ENCODE data around the gene MEX3A. TPM values are rescaled to one million over a fixed set of nuclear protein-coding genes. Genes with fewer than 3 reads are reported as not detected.

MEX3A gene
- total and polyA plus RNA-seq, 2 donors (not counting 3 experiments of a cell fraction or from before 2014, with no cell fraction given), result 20.2 to 23.6 TPM

- CTCF ChIA-PET, result no interaction called here
- Histone ChIP-seq H3K9ac (replicated peaks; ENCODE audit: extremely low read depth, insufficient read depth, low read length) (no peak overlapping the region), H3K79me2 (ENCODE audit: control insufficient read depth, insufficient read depth, low read length) (peaks cover 46% of the 10 kb centered on the region), H2AFZ (ENCODE audit: low read depth, low read length) (no peak overlapping the region), H3K27ac (ENCODE audit: insufficient read depth, low read depth, low read length) (no peak overlapping the region), H3K9me1 (replicated peaks; ENCODE audit: control insufficient read depth, extremely low read depth, insufficient read depth, low read length) (no peaks in the 10 kb centered on the region), H3K4me3 (replicated peaks in 1 of 3; ENCODE audit: insufficient read depth in 1 of 3, low read depth in 1 of 3, low read length in 3 of 3) (no peak overlapping the region), H3K9me3 (replicated peaks; ENCODE audit: control insufficient read depth, insufficient read depth, low read length) (no peaks in the 10 kb centered on the region), H3K4me1 (ENCODE audit: control insufficient read depth, extremely low read depth, insufficient read depth, low read length) (peaks cover 14% of the 10 kb centered on the region), H4K20me1 (replicated peaks; ENCODE audit: control insufficient read depth, extremely low read depth, insufficient read depth, low read length) (no peaks in the 10 kb centered on the region), H3K27me3 (ENCODE audit: control insufficient read depth in 2 of 2, insufficient read depth in 2 of 2, low read length in 2 of 2) (no peaks in the 10 kb centered on the region), H3K36me3 (ENCODE audit: control insufficient read depth in 2 of 2, extremely low read depth in 1 of 2, insufficient read depth in 2 of 2, low read length in 2 of 2) (peaks cover 8 to 35% of the 10 kb centered on the region in 2 experiments), H3K4me2 (ENCODE audit: insufficient read depth, low read length) (no peak overlapping the region)
- intact Hi-C loops (cut with micrococcal nuclease) (no loop called here), dilution Hi-C loops (cut with MboI; ENCODE audit: extremely low pct_ligation_motif_present, low sequenced_read_pairs) (no loop called here)
- BruUV-seq (replicated peaks), result no TSS peak
- TF ChIP-seq EZH2 (IDR thresholded peaks at IDR 0.05; ENCODE audit: borderline replicate concordance, low read depth, low read length, severe bottlenecking), result no peak
- TF ChIP-seq GATA2 (IDR thresholded peaks at IDR 0.05; ENCODE audit: insufficient read depth, insufficient read length, low read depth, low read length), result no peak
- no peak for TF ChIP-seq CTCF (IDR thresholded peaks at IDR 0.05; ENCODE audit: extremely low read depth in 1 of 2, insufficient read depth in 1 of 2, low read depth in 1 of 2, low read length in 2 of 2)
- no peak for TF ChIP-seq JUN (IDR thresholded peaks at IDR 0.05; ENCODE audit: borderline replicate concordance, insufficient read depth, insufficient read length, low read depth)
- no peak for TF ChIP-seq MYC (IDR thresholded peaks at IDR 0.05; ENCODE audit: low read depth, low read length)
- no peak for TF ChIP-seq POLR2AphosphoS5 (IDR thresholded peaks at IDR 0.05; ENCODE audit: insufficient read depth, low read depth, low read length)
- no peak for TF ChIP-seq MAX (IDR thresholded peaks at IDR 0.05; ENCODE audit: insufficient read depth, insufficient read length)
- TF ChIP-seq FOS (IDR thresholded peaks at IDR 0.05; ENCODE audit: borderline replicate concordance, insufficient read depth, low read length), result no peak
- no peak for TF ChIP-seq POLR2A (IDR thresholded peaks at IDR 0.05; ENCODE audit: low read depth, low read length)
- DNase-seq (ENCODE audit: low read depth, low spot score), result no peak
- POLR2A ChIA-PET, result no interaction called here
- no peak for FAIRE-seq
Observed at GRCh38 chr1:156077430-156077760, 4.9 kb downstream of the MEX3A start.

Measured in endothelial cell of umbilical vein (primary cell).